IPS DF 6.9 (cell line): Measurements from ENCODE around the gene GSX1.
"Not testable (repeated sequence)": the region's sequence is repeated elsewhere in the genome, so short reads cannot be mapped to it uniquely, and the experiment has no call there.

ENCODE experiments used
- DNase-seq: peaks from one replicate; pipeline ENCODE4 v3.0.0-alpha.2; 2013; ENCODE audit warnings: low read depth, low spot score
- H3K27ac ChIP-seq: one replicate; pipeline ENCODE4 v1.5.1; 2013; ENCODE audit warnings: low read length, control low read depth
- H3K27me3 ChIP-seq: 2 replicates; pipeline ENCODE4 v1.6.1; 2013; ENCODE audit warnings: mild to moderate bottlenecking, low read length; ENCODE audit not compliant: control insufficient read depth, insufficient read depth
- H3K36me3 ChIP-seq: 2 replicates; pipeline ENCODE4 v1.6.1; 2013; ENCODE audit warnings: low read length; ENCODE audit not compliant: control insufficient read depth, insufficient read depth
- H3K4me1 ChIP-seq: 2 replicates; pipeline ENCODE4 v1.6.1; 2013; ENCODE audit warnings: low read length; ENCODE audit not compliant: control insufficient read depth, insufficient read depth
- H3K4me3 ChIP-seq: 2 replicates; pipeline ENCODE4 v1.5.1; 2013; ENCODE audit warnings: mild to moderate bottlenecking, low read length
- H3K9me3 ChIP-seq: 2 replicates; pipeline ENCODE4 v1.6.1; 2013; ENCODE audit warnings: low read length, inconsistent platforms; ENCODE audit not compliant: control insufficient read depth, insufficient read depth
- WGBS: extraction: QIAGEN DNeasy Blood & Tissue Kit; methylation state at CpG from one replicate; pipeline ENCODE4 v1.1.7; 2013; ENCODE audit warnings: mixed read lengths, missing lambda C conversion rate; ENCODE audit not compliant: insufficient read length, insufficient coverage; 5-methylcytosine and 5-hydroxymethylcytosine counted together

GSX1 gene

DNA sequence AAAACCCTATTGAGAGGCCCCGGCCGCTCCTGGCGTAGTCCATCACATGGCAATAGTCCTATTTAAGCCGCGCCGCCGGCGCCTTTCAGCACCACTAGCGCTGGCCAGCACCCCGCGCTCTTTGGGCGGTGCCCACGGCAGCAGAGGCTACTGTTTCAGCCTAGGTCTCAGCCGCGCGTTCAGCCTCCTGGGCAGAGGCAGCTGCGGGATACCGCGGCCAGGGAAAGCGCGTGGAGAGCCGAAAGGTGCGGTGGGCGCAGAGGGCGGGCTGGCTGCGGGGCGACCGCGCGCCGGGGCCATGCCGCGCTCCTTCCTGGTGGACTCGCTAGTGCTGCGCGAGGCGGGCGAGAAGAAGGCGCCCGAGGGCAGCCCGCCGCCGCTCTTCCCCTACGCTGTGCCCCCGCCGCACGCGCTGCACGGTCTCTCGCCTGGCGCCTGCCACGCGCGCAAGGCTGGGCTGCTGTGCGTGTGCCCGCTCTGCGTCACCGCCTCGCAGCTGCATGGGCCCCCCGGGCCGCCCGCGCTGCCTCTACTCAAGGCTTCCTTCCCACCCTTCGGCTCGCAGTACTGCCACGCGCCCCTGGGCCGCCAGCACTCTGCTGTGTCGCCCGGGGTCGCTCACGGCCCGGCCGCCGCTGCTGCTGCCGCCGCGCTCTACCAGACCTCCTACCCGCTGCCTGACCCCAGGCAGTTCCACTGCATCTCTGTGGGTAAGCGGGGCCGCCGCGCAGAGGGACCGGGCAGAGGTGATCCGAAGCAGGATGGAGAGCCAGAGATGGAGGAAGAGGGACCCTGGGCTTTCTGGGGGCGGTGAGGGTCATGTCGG, at the start of gene GSX1:
TSS of gene GSX1 (plus strand) at position 91 of the 826 bp plus-strand sequence. CDS start at position 299, 208 bp downstream.
- H3K4me1 ChIP-seq, result peaks cover 15% of the 10 kb centered on the region
- no peaks in the 10 kb centered on the region; the same call in 1 of the 2 replicates for H3K36me3 ChIP-seq
- DNase-seq, result no peak
- H3K4me3 ChIP-seq, result no peak within 1 kb of the TSS
- no CpG with 5 or more reads among the region's 87 CpGs for WGBS
- no peak within 1 kb of the TSS for H3K27ac ChIP-seq
- no peaks in the 10 kb centered on the region for H3K9me3 ChIP-seq
- peaks cover 94% of the 10 kb centered on the region for H3K27me3 ChIP-seq

DNA sequence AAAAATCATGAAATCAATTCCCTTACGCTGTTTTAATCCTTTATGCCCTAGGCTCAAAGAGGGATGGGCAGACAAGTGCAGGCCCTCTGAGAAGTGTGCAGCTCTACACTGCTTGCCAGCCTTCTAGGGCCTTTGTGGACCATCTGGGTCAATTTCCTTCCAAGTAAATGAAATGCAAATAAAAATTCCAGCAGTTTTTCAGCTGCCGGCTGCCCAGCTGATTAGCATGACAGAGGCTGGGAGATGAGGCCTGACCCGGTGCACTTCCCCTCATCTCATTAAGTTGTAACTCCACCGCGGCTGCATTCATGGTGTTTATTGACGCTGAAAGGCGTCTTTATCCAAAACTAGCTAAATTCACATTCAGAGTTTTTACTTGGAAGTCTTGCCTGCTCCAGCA, 47.5 kb upstream of the GSX1 start:
- Histone ChIP-seq H3K27ac (no peak overlapping the region), H3K4me3 (no peak overlapping the region), H3K9me3 (no peaks in the 10 kb centered on the region), H3K27me3 (no peaks in the 10 kb centered on the region), H3K36me3 (no peaks in the 10 kb centered on the region), H3K4me1 (peaks cover 7% of the 10 kb centered on the region; the same call in 1 of the 2 replicates)
- no peak for DNase-seq
- WGBS, result no CpG with 5 or more reads among the region's 7 CpGs

DNA sequence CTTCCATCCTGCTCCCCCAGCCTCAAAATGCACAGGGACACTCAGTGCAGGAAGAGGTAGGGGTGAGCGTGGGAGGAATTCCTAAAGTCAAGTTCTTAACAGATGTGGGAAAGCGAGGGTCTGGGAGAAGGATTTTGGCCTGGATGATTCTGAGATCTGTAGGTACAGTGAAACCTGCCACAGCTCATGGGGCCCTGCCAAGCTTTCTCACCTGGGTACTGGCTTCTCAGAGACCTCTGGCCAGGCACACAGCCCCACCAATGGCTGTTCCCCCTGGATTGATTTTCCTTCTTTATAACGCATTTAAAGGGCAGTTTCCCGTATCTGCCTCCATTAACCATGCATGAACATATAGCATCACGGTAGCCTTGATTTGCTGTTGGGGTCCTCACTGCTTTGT, 47.0 kb upstream of the GSX1 start:
- no peak for DNase-seq
- Histone ChIP-seq H3K4me3 (no peak overlapping the region; the same call in 1 of the 2 replicates), H3K9me3 (no peaks in the 10 kb centered on the region), H3K27ac (no peak overlapping the region), H3K36me3 (no peaks in the 10 kb centered on the region), H3K4me1 (peaks cover 7% of the 10 kb centered on the region; the same call in 1 of the 2 replicates), H3K27me3 (no peaks in the 10 kb centered on the region)
- no CpG with 5 or more reads among the region's 5 CpGs for WGBS

GRCh38 chr13:27748143-27748542, 44.1 kb upstream of the GSX1 start:
- WGBS, result no CpG with 5 or more reads among the region's 21 CpGs
- not testable (repeated sequence) for H3K4me3 ChIP-seq, H3K4me1 ChIP-seq, H3K36me3 ChIP-seq, H3K27ac ChIP-seq, H3K27me3 ChIP-seq, DNase-seq, H3K9me3 ChIP-seq

GRCh38 chr13:27751953-27752532, 40.2 kb upstream of the GSX1 start:
- WGBS, result no CpG with 5 or more reads among the region's 4 CpGs
- Histone ChIP-seq H3K4me3 (no peak overlapping the region), H3K9me3 (no peaks in the 10 kb centered on the region), H3K27ac (no peak overlapping the region), H3K27me3 (no peaks in the 10 kb centered on the region; the same call in 1 of the 2 replicates), H3K36me3 (no peaks in the 10 kb centered on the region), H3K4me1 (no peaks in the 10 kb centered on the region)
- DNase-seq, result no peak

DNA sequence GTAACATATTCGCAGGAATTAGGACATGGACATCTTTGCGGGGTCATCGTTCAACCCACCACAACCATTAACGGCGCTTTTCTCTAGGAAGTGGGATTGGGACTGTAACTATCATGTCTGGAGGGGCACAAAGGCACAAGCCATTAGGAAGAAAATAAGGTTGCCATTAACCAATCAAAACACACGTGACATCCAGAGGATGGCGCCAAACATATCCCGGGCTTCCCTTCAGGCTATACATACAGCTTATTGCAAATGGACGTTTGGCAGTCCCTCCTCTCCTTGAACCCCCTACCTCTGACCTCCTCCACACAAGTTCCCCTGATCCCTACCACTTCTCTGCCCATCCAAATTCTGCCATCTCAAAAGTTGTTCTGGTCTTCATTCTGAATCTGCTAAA, 26.6 kb upstream of the GSX1 start:
- no peaks in the 10 kb centered on the region for H3K4me1 ChIP-seq
- WGBS, result no CpG with 5 or more reads among the region's 9 CpGs
- H3K27ac ChIP-seq, result no peak overlapping the region
- no peak for DNase-seq
- H3K27me3 ChIP-seq, result no peaks in the 10 kb centered on the region
- H3K4me3 ChIP-seq, result no peak overlapping the region
- H3K36me3 ChIP-seq, result no peaks in the 10 kb centered on the region
- no peaks in the 10 kb centered on the region for H3K9me3 ChIP-seq

DNA sequence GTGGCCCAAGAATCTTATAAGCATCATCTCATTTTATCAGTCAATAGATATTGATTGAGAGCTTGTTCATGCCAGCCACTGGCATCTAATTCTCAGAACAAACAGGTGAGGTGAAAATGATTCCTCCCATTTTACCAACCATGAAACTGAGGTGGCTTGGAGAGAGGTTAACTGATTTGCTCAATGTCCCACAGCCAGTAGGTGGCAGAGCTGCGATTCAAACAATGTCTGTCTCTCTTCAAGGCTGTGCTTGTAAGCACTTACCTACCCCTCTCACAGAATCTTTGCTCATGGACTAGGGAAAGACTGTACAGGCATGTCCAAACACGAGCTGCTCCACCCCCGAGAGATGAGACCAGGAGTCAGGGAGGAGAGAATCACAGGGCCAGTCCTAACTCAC, 21.5 kb upstream of the GSX1 start:
- H3K4me1 ChIP-seq, result no peaks in the 10 kb centered on the region
- no peak for DNase-seq
- H3K27me3 ChIP-seq, result no peaks in the 10 kb centered on the region
- no CpG with 5 or more reads among the region's 3 CpGs for WGBS
- H3K36me3 ChIP-seq, result no peaks in the 10 kb centered on the region
- no peaks in the 10 kb centered on the region for H3K9me3 ChIP-seq
- H3K27ac ChIP-seq, result no peak overlapping the region
- H3K4me3 ChIP-seq, result no peak overlapping the region

GRCh38 chr13:27772651-27773425, 19.4 kb upstream of the GSX1 start:
- Histone ChIP-seq H3K4me3 (no peak overlapping the region), H3K27ac (no peak overlapping the region), H3K36me3 (no peaks in the 10 kb centered on the region), H3K9me3 (no peaks in the 10 kb centered on the region), H3K4me1 (no peaks in the 10 kb centered on the region), H3K27me3 (no peaks in the 10 kb centered on the region)
- DNase-seq, result no peak
- no CpG with 5 or more reads among the region's 14 CpGs for WGBS

DNA sequence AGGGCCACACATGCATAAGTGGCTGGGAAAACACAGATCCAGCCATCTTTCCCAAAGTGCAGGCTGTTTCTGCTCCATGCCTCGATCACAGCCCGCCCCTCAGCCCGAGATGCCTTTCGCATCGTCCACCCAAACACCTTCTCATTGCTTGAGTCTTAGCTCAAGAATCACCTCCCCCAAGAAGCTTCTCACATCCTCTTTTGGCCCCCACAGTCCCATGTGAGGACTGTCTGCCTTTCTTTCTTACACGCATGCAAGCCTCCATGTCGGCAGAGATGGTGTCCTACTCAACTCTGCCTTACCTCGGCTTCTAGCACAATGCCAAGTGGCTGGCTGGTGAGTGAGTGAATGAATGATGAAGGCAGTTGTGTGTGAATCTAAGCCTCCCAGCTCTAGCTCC, 18.1 kb upstream of the GSX1 start:
- no CpG with 5 or more reads among the region's 8 CpGs for WGBS
- Histone ChIP-seq H3K27me3 (no peaks in the 10 kb centered on the region), H3K4me1 (no peaks in the 10 kb centered on the region), H3K4me3 (no peak overlapping the region), H3K27ac (no peak overlapping the region), H3K9me3 (no peaks in the 10 kb centered on the region), H3K36me3 (no peaks in the 10 kb centered on the region)
- DNase-seq, result no peak

- Histone ChIP-seq H3K4me3 (no peak overlapping the region), H3K4me1 (no peaks in the 10 kb centered on the region), H3K36me3 (no peaks in the 10 kb centered on the region), H3K27ac (no peak overlapping the region), H3K27me3 (no peaks in the 10 kb centered on the region), H3K9me3 (no peaks in the 10 kb centered on the region)
- DNase-seq, result no peak
- no CpG with 5 or more reads among the region's 2 CpGs for WGBS
These were observed 17.6 kb upstream of the GSX1 start for GRCh38 chr13:27774651-27775050.
